SU-DHL-6 (cell line): ENCODE measurements around the gene NYAP2.

ENCODE experiments used
- CTCF ChIP-seq: fragments of 200-600 bp; sonication (generic); IDR thresholded peaks from one replicate; pipeline ENCODE4 v1.5.1; 2017; ENCODE audit warnings: antibody characterized with exemption, mild to moderate bottlenecking, low read length, moderate library complexity; ENCODE audit not compliant: insufficient read depth, poor library complexity, severe bottlenecking
- EZH2phosphoT487 ChIP-seq: fragments of 200-600 bp; sonication (generic), shearing (Covaris generic); conservative IDR thresholded peaks from 2 replicates; pipeline ENCODE4 v1.6.1; 2018; ENCODE audit warnings: mild to moderate bottlenecking, antibody characterized with exemption, low read length, moderate library complexity, mixed read lengths

- TF ChIP-seq CTCF, result no peak
- TF ChIP-seq EZH2phosphoT487, result no peak
Observed at GRCh38 chr2:225526760-225527390, 127.4 kb downstream of the NYAP2 start.
